H54 (cell line): ENCODE data around the gene PDZRN3.

Source experiments
- DNase-seq: peaks from one replicate; pipeline ENCODE4 v3.0.0; 2011; ENCODE audit warnings: low spot score, mixed read lengths; ENCODE audit not compliant: insufficient read length
- FAIRE-seq: peaks from 3 replicates; lab custom pipeline; 2011; peaks lifted over from hg19 to GRCh38; lab: Jason Lieb, UNC
- POLR2A ChIP-seq: IDR thresholded peaks from 2 replicates; pipeline ENCODE4 v1.6.1; 2011; ENCODE audit warnings: low read depth, mild to moderate bottlenecking, low read length

The PDZRN3 gene

DNA sequence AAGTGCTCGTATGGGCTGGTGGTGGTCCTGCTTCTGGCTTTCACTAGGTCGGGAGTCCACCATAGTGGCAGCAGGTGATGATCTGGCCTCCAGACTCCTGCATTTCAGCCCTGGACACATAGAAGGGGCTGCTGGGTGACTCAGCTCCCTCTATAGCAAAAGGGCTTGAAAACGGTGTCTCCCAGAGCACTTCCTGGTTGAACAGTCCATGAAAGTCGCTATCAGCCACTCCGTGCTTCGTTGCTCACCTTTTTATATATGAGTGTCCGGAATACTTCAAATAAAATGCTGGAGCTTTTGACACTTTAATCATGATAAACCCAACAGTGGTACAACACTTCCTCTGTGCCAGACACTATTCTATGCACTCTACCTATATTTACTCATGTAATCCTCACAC is 213.2 kb downstream of the PDZRN3 start:
- no peak for DNase-seq
- no peak for FAIRE-seq
- TF ChIP-seq POLR2A: no peak

DNA sequence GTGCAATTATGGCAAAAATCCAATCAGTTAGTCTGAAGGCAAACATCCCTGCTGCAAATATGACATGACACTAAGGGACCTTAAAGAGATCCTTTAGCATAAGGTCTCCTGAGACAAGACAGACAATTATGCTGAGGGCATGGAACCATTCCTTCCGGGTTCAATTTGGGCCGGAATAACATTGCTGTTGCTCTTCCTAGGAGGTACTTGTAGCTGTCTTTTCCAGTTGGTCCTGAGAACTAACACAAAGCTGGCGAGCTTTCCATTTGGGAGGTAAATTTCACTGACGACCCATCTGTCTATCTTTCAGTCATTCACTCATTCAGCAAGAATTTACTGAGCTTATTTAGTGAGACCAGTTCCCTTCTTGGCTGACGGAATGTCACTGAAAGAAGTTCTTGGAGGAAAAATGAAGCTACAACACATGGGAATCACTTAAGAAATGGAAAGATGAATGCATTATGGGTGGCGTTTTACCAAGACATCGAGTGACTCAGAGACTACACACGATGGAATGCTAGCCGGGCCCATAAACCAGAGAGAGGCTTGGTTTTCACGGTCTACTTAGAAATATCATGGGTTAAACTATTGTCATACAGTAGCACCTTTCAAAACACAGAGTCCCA is 215.5 kb downstream of the PDZRN3 start:
- DNase-seq (no peak), FAIRE-seq (no peak)

DNA sequence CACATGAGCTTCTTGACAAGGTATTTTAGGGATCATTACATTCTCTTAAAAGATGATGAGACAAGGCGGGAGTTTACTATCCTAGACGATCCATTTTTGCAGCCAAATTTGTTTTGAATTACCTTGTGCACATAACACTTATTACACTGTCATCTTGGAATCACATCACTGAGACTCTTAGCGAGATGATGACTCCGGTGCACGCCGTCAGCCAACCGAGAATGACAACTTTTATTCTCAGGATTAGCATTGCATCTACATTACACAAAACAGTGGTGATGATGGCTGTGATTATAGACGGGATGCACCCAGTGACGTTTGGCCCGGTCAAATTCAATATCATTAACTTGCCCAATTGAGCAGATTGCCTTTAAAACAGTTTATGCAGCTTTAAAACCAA is 216.1 kb downstream of the PDZRN3 start:
- no peak for TF ChIP-seq POLR2A
- FAIRE-seq (no peak), DNase-seq (no peak)

More for the DNA sequence above, 215.5 kb downstream of the PDZRN3 start:
- no peak for TF ChIP-seq POLR2A

DNA sequence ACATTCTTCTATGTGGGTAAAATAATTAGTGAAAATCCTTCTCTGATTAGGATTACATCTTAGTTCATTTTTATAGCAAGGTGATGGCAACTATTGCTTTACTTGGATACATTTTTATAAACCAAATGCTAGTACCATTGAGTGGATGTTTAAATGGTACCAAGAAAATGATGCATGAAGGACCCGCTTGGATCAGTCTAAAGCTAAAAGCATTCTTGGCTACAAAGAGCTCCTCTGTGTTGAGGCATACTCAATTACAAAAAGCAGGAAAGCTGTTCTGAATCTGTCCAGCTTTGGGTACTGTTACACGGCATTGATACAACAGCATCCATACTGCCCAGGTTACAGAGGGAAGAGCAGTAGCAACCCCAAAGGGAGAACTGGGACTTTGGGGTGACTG is 217.2 kb downstream of the PDZRN3 start:
- FAIRE-seq (no peak), DNase-seq (no peak)
- no peak for TF ChIP-seq POLR2A

GRCh38 chr3:73405853-73406252 is 218.9 kb downstream of the PDZRN3 start:
- DNase-seq (no peak), FAIRE-seq (no peak)
- TF ChIP-seq POLR2A: no peak

DNA sequence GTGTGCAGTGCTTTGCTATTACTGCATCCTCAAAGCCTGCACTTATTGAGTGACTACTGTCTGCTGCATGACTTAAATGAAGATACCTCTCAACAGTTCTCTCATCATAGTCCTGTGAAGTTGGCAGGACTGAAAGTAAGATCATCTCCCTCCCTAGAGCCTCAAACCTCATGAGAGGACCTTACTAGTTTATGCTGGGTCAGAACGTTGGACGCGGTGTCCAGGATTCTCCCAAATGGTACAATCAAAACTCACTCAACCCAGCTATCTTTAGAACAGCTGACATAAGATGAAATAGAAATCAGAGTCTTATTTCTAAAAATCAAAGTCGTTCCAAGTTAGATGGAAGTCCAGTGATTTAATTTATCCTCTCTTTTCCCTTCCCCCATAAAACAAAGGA is 219.7 kb downstream of the PDZRN3 start:
- no peak for TF ChIP-seq POLR2A
- FAIRE-seq (no peak), DNase-seq (no peak)

GRCh38 chr3:73404435-73404834 is 220.3 kb downstream of the PDZRN3 start:
- TF ChIP-seq POLR2A: no peak
- FAIRE-seq: no peak
- no peak for DNase-seq

GRCh38 chr3:73403444-73403843 is 221.3 kb downstream of the PDZRN3 start:
- DNase-seq (no peak), FAIRE-seq (no peak)
- no peak for TF ChIP-seq POLR2A

DNA sequence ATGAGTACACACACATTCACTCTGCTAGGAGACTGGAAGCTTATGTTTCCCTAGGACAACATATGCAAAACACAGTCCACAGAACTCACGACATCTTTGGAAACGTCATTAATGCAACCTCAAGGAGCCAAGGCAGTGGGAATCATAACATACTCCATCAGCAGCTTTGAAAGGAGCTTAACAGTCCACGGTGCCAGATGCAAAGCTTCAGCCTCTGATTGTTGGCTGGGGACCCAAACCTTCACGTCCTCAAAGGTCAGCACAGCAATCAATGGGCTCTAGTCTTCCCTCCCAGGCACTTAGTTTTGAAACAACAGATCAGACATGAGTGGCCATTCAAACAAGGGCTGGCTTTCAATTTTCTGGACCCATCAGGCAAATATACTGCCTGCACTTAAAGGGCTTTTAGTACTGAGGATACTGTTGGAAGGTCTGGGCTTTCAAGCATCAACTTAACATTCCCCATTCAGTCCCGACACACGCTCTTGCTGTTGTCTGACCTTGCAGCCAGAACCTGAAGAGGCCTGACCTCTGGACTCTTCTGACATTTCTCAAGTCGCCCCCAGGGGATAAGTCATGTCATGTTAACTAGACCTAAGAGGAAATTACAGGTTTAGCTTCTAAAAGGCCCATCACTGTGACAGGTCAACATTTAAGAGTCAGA is 223.0 kb downstream of the PDZRN3 start:
- DNase-seq (no peak), FAIRE-seq (no peak)
- no peak for TF ChIP-seq POLR2A

GRCh38 chr3:73401059-73401458 is 223.7 kb downstream of the PDZRN3 start:
- DNase-seq (no peak), FAIRE-seq (no peak)

DNA sequence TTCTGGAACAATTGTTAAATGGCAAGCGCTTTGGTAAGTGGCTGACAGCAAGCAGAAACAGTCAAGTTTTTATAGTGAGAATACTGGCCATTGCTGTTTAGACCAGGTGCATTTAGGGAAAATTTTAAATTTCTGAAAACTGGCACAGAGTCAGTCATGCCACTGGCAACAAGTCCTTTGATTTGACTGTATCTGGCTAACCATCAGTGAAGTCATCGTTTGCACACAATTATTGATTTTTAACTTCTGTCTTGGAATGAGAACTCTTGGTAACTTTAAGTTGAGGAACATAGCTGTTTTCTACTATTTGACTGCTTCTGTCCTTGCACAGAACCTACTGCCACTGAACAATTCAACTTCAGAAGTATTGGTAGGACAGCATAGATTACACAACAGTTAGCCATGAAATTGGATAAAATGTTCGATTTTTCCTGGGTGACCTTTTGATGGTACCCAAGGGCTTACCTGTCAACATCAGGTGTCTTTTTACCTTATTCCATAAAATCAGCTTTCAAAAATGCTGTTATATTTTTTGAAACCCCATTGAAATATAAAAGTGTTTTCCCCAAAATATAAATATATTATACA is 225.0 kb downstream of the PDZRN3 start:
- no peak for FAIRE-seq
- DNase-seq: no peak
- no peak for TF ChIP-seq POLR2A

More at GRCh38 chr3:73401059-73401458, 223.7 kb downstream of the PDZRN3 start:
- TF ChIP-seq POLR2A: no peak

DNA sequence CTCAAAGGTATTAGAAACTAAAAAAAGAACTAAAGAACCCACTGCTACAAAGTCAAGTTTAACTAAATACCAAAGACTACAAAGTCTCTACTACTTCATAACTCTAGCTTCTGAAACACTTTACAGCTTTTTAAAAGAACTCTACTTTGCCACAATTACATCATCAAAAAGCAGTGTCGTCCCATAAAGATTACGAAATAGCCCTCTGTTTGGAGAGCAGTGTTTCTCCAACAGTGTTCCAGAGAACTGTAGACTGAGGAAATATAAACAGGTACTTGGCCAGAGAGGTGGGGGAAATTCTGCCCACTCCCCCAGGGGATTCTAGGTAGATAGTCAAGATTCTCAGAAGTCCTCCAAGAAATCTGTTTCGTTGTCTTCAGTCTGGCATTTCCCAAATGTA is 225.6 kb downstream of the PDZRN3 start:
- no peak for TF ChIP-seq POLR2A
- DNase-seq: no peak
- no peak for FAIRE-seq

DNA sequence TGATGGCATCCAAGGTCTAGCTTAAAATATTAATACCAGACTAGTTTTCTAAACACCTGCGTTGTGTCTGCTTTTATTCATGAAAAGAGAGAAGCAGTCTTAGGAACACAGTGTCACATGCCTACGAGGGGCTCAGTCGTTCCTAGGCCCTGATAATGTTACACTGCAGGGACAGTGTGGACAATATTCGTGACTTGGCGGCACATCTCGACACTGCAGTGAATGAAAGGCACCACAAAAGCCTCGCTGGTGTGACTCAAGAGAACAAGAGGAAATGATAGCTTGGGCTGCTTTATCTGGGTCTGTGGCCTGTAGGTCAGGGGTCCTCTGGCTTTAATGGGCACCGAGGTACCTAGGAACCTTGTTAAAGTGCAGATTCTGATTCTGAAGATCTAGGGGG is 226.7 kb downstream of the PDZRN3 start:
- DNase-seq: no peak
- FAIRE-seq: no peak
- TF ChIP-seq POLR2A: no peak

GRCh38 chr3:73394240-73394639 is 230.5 kb downstream of the PDZRN3 start:
- TF ChIP-seq POLR2A: no peak
- no peak for FAIRE-seq
- DNase-seq: no peak

- FAIRE-seq: no peak
- TF ChIP-seq POLR2A: no peak
- no peak for DNase-seq
Observed at GRCh38 chr3:73393005-73393404, 231.7 kb downstream of the PDZRN3 start.
